Measurements from ENCODE around the gene ADGRL2. TPM values are rescaled to one million over a fixed set of nuclear protein-coding genes. Genes with fewer than 3 reads are reported as not detected.

The ADGRL2 gene
- polyA plus RNA-seq, 1 of the 3 experiments (the other 2 are of a cell fraction) = 40.3 TPM

DNA sequence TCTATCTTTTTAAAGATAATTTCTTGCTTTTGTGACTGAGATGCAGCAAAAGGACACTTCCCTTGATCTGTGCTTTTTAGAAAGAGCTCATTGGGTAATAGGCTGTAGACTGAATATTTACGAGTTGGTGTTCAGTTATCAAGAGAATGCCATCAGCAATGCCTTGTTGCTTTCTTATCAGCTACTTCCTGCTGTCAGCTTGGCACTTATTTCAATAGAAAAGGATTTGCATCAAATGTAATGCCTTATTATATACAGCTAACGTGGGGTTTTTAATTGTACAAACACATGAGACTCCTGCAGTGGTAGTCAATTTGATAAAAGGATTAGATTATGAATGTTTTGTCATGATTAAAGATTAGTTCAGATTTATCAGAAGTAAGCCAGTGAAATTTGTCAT is 122.2 kb downstream of the ADGRL2 start:
- H3K27ac ChIP-seq (ENCODE audit: low read depth in 2 of 2, low read length in 1 of 2) = no peak overlapping the region; a peak in 1 of 4 replicates
- peaks cover 0 to 4% of the 10 kb centered on the region in 2 experiments for H3K36me3 ChIP-seq (replicated peaks in 1 of 2; ENCODE audit: control insufficient read depth in 1 of 2, insufficient read depth in 2 of 2, low read length in 1 of 2)
- no peak overlapping the region for H2AFZ ChIP-seq (ENCODE audit: low read depth)
- 65% methylated on average over 2 of the region's 2 CpGs for WGBS (ENCODE audit: low lambda C conversion rate)
- POLR2A ChIA-PET = interaction anchor here (0.5 kb wide), 1 partner anchor 40 kb away, joined by 3 read pairs; no protein-coding TSS in a partner anchor
- TF ChIP-seq GATA2 (CRISPR knock-in tag; IDR thresholded peaks at IDR 0.05) (no peak), RCOR1 (IDR thresholded peaks at IDR 0.05; ENCODE audit: low read length) (no peak), CHD2 (IDR thresholded peaks at IDR 0.05; ENCODE audit: low read length, partially characterized antibody) (no peak)
- TF ChIP-seq, protein P1, sequence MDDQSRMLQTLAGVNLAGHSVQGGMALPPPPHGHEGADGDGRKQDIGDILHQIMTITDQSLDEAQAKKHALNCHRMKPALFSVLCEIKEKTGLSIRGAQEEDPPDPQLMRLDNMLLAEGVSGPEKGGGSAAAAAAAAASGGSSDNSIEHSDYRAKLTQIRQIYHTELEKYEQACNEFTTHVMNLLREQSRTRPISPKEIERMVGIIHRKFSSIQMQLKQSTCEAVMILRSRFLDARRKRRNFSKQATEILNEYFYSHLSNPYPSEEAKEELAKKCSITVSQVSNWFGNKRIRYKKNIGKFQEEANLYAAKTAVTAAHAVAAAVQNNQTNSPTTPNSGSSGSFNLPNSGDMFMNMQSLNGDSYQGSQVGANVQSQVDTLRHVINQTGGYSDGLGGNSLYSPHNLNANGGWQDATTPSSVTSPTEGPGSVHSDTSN (IDR thresholded peaks at IDR 0.05) = no peak
- TF ChIP-seq, protein P2, sequence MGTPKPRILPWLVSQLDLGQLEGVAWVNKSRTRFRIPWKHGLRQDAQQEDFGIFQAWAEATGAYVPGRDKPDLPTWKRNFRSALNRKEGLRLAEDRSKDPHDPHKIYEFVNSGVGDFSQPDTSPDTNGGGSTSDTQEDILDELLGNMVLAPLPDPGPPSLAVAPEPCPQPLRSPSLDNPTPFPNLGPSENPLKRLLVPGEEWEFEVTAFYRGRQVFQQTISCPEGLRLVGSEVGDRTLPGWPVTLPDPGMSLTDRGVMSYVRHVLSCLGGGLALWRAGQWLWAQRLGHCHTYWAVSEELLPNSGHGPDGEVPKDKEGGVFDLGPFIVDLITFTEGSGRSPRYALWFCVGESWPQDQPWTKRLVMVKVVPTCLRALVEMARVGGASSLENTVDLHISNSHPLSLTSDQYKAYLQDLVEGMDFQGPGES (IDR thresholded peaks at IDR 0.05; ENCODE audit: low read depth, low read length) = no peak
- no peak overlapping the region for H3K4me3 ChIP-seq (ENCODE audit: low read depth in 2 of 2, low read length in 1 of 2)
- DNase-seq = no peak
- H3K4me1 ChIP-seq (ENCODE audit: control insufficient read depth in 1 of 2, insufficient read depth in 2 of 2, low read depth in 1 of 2, low read length in 1 of 2) = peaks cover 13 to 15% of the 10 kb centered on the region in 2 experiments
- peaks cover 5% of the 10 kb centered on the region; the same call in 1 of the 2 replicates for H4K20me1 ChIP-seq (ENCODE audit: insufficient read depth)
- H3K27me3 ChIP-seq (ENCODE audit: insufficient read depth) = no peaks in the 10 kb centered on the region
- CTCF ChIA-PET = interaction anchor here (0.9 kb wide), 1 partner anchor 13 kb away, joined by 3 read pairs; no protein-coding TSS in a partner anchor
- no peaks in the 10 kb centered on the region for H3K9me2 ChIP-seq
- H3K9ac ChIP-seq = no peak overlapping the region
- no peaks in the 10 kb centered on the region for H3K9me3 ChIP-seq
- H3K79me2 ChIP-seq (ENCODE audit: insufficient read depth) = peaks cover 30% of the 10 kb centered on the region
- H3F3A ChIP-seq (replicated peaks; ENCODE audit: insufficient read depth) = peaks cover 17% of the 10 kb centered on the region
- H3K4me2 ChIP-seq = no peak overlapping the region

DNA sequence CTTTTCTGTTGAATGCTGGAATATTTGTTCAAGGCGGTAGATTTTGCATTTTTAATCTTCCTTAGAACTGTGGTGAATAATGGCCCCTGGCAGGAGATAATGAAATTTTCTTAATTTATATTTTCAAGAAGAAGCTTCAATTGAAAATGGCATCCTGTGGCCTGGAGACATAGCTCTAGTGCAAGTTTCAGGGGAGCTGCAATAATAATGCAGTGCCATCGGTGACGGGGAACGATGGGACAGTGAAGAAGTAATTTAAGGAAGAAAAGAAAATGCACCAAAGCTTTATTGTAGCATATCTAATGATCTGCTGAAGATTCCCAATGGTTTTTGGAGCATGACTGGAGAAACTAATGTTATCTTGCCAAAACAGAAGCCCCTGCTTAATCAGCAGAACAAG is 128.4 kb downstream of the ADGRL2 start:
- Histone ChIP-seq H3K27me3 (ENCODE audit: insufficient read depth) (no peaks in the 10 kb centered on the region), H4K20me1 (ENCODE audit: insufficient read depth) (peaks cover 2% of the 10 kb centered on the region; the same call in 1 of the 2 replicates), H3K4me2 (no peak overlapping the region), H3F3A (replicated peaks; ENCODE audit: insufficient read depth) (peaks cover 6% of the 10 kb centered on the region), H2AFZ (ENCODE audit: low read depth) (no peak overlapping the region), H3K9ac (no peak overlapping the region), H3K9me3 (no peaks in the 10 kb centered on the region), H3K4me1 (ENCODE audit: control insufficient read depth in 1 of 2, insufficient read depth in 2 of 2, low read depth in 1 of 2, low read length in 1 of 2) (peaks cover 0 to 2% of the 10 kb centered on the region in 2 experiments; a peak in 2 of 4 replicates), H3K9me2 (no peaks in the 10 kb centered on the region), H3K4me3 (ENCODE audit: low read depth in 2 of 2, low read length in 1 of 2) (no peak overlapping the region), H3K79me2 (ENCODE audit: insufficient read depth) (peaks cover 32% of the 10 kb centered on the region), H3K27ac (ENCODE audit: low read depth in 2 of 2, low read length in 1 of 2) (no peak overlapping the region), H3K36me3 (replicated peaks in 1 of 2; ENCODE audit: control insufficient read depth in 1 of 2, insufficient read depth in 2 of 2, low read length in 1 of 2) (peaks cover 0 to 19% of the 10 kb centered on the region in 2 experiments)
- ChIA-PET POLR2A (no interaction called here), CTCF (interaction anchor here (0.5 to 0.7 kb wide), 2 partner anchors 724 to 1570 kb away, joined by 3 read pairs; no protein-coding TSS in a partner anchor)
- 94% methylated on average over 4 of the region's 4 CpGs for WGBS (ENCODE audit: low lambda C conversion rate)
- TF ChIP-seq TEAD4 (IDR thresholded peaks at IDR 0.05; ENCODE audit: borderline replicate concordance, insufficient read depth) (no peak), FOXM1 (IDR thresholded peaks at IDR 0.05; ENCODE audit: low read depth) (no peak), JUND (IDR thresholded peaks at IDR 0.05) (no peak), GABPA (IDR thresholded peaks at IDR 0.05; ENCODE audit: low read depth) (no peak)
- no peak for DNase-seq

DNA sequence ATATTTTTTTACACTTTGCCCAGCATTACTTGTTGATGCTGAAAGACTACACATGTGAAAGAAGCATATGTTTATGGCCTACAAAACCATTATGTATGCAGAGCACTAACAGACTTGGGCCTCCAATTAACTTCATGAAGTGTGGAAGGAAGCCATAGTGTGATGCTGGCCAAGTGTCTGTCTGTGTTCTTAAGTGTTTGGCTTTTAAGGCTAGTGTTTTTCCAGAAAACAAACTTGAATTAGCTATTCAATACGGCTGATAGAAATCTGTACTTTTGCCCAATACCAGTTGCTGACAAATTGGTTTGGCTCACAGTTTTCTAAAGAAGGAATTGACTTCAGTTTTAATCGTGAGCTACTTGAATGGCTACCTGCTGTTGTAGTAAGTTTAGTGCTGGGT is 136.1 kb downstream of the ADGRL2 start:
- Histone ChIP-seq H3K27me3 (ENCODE audit: insufficient read depth) (no peaks in the 10 kb centered on the region), H3K4me1 (ENCODE audit: control insufficient read depth in 1 of 2, insufficient read depth in 2 of 2, low read depth in 1 of 2, low read length in 1 of 2) (peaks cover 0 to 9% of the 10 kb centered on the region in 2 experiments; a peak in 2 of 4 replicates), H3K79me2 (ENCODE audit: insufficient read depth) (peaks cover 23% of the 10 kb centered on the region), H4K20me1 (ENCODE audit: insufficient read depth) (no peaks in the 10 kb centered on the region), H3F3A (replicated peaks; ENCODE audit: insufficient read depth) (peaks cover 2% of the 10 kb centered on the region), H3K36me3 (replicated peaks in 1 of 2; ENCODE audit: control insufficient read depth in 1 of 2, insufficient read depth in 2 of 2, low read length in 1 of 2) (peaks cover 9 to 12% of the 10 kb centered on the region in 2 experiments), H3K4me3 (ENCODE audit: low read depth in 2 of 2, low read length in 1 of 2) (no peak overlapping the region), H3K27ac (ENCODE audit: low read depth in 2 of 2, low read length in 1 of 2) (peak overlapping the region in 1 of 2 experiments; percentile 34; a peak in 1 of 4 replicates), H2AFZ (ENCODE audit: low read depth) (no peak overlapping the region), H3K4me2 (no peak overlapping the region), H3K9me2 (no peaks in the 10 kb centered on the region), H3K9me3 (no peaks in the 10 kb centered on the region), H3K9ac (no peak overlapping the region)
- DNase-seq = no peak
- ChIA-PET POLR2A (no interaction called here), CTCF (no interaction called here)
- WGBS (ENCODE audit: low lambda C conversion rate) = 85% methylated on average over 2 of the region's 2 CpGs
- no peak for TF ChIP-seq TAF1 (IDR thresholded peaks at IDR 0.05; ENCODE audit: borderline replicate concordance, low read depth, low read length)
- TF ChIP-seq GABPA (IDR thresholded peaks at IDR 0.05; ENCODE audit: low read depth) = no peak
- TF ChIP-seq, protein P3, sequence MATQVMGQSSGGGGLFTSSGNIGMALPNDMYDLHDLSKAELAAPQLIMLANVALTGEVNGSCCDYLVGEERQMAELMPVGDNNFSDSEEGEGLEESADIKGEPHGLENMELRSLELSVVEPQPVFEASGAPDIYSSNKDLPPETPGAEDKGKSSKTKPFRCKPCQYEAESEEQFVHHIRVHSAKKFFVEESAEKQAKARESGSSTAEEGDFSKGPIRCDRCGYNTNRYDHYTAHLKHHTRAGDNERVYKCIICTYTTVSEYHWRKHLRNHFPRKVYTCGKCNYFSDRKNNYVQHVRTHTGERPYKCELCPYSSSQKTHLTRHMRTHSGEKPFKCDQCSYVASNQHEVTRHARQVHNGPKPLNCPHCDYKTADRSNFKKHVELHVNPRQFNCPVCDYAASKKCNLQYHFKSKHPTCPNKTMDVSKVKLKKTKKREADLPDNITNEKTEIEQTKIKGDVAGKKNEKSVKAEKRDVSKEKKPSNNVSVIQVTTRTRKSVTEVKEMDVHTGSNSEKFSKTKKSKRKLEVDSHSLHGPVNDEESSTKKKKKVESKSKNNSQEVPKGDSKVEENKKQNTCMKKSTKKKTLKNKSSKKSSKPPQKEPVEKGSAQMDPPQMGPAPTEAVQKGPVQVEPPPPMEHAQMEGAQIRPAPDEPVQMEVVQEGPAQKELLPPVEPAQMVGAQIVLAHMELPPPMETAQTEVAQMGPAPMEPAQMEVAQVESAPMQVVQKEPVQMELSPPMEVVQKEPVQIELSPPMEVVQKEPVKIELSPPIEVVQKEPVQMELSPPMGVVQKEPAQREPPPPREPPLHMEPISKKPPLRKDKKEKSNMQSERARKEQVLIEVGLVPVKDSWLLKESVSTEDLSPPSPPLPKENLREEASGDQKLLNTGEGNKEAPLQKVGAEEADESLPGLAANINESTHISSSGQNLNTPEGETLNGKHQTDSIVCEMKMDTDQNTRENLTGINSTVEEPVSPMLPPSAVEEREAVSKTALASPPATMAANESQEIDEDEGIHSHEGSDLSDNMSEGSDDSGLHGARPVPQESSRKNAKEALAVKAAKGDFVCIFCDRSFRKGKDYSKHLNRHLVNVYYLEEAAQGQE (IDR thresholded peaks at IDR 0.05; ENCODE audit: low read depth, low read length) = no peak
- TF ChIP-seq MXI1 (IDR thresholded peaks at IDR 0.05; ENCODE audit: low read depth, low read length) = no peak
- no peak for TF ChIP-seq RAD21 (IDR thresholded peaks at IDR 0.05; ENCODE audit: low read length)
- TF ChIP-seq, protein P4, sequence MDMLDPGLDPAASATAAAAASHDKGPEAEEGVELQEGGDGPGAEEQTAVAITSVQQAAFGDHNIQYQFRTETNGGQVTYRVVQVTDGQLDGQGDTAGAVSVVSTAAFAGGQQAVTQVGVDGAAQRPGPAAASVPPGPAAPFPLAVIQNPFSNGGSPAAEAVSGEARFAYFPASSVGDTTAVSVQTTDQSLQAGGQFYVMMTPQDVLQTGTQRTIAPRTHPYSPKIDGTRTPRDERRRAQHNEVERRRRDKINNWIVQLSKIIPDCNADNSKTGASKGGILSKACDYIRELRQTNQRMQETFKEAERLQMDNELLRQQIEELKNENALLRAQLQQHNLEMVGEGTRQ (IDR thresholded peaks at IDR 0.05; ENCODE audit: borderline replicate concordance, low read depth, low read length) = no peak
- TF ChIP-seq NRF1 (IDR thresholded peaks at IDR 0.05; ENCODE audit: low read depth, low read length) = no peak
- no peak for TF ChIP-seq TCF12 (IDR thresholded peaks at IDR 0.05)

Data from SK-N-SH (cell line).